C4-2B (cell line): ENCODE data around the gene ALG10B.

ENCODE experiments used
- H3K27ac ChIP-seq: fragments of 450-650 bp; 2 replicates; pipeline ENCODE4 v1.5.1; 2017
- CTCF ChIP-seq: fragments of 450-650 bp; conservative IDR thresholded peaks from 2 replicates; pipeline ENCODE4 v1.5.1; 2017; ENCODE audit warnings: mild to moderate bottlenecking
- ZFX ChIP-seq: fragments of 450-650 bp; IDR thresholded peaks from 2 replicates; pipeline ENCODE4 v1.6.1; 2017

Gene ALG10B

GRCh38 chr12:38367506-38367905 lies 50.9 kb downstream of the ALG10B start:
- no peak for TF ChIP-seq CTCF
- TF ChIP-seq ZFX, result no peak
- H3K27ac ChIP-seq, result no peak overlapping the region

- no peak overlapping the region for H3K27ac ChIP-seq
- TF ChIP-seq CTCF, result no peak
Observed at GRCh38 chr12:38370311-38370710, 53.7 kb downstream of the ALG10B start.

GRCh38 chr12:38373784-38374183 lies 57.2 kb downstream of the ALG10B start:
- TF ChIP-seq ZFX, result no peak
- no peak for TF ChIP-seq CTCF
- H3K27ac ChIP-seq, result no peak overlapping the region

GRCh38 chr12:38374751-38375150 lies 58.2 kb downstream of the ALG10B start:
- no peak overlapping the region for H3K27ac ChIP-seq
- TF ChIP-seq CTCF, result no peak
- no peak for TF ChIP-seq ZFX
